HG02943 (cell line): Measurements from ENCODE around the gene JARID2.

Experiments used
- ATAC-seq: cut with Tn5 transposase; IDR thresholded peaks from one replicate; pipeline ENCODE4 v1.9.1; 2021; ENCODE audit warnings: mild to moderate bottlenecking, low read depth, moderate library complexity; ENCODE audit not compliant: unreplicated experiment

Gene JARID2

DNA sequence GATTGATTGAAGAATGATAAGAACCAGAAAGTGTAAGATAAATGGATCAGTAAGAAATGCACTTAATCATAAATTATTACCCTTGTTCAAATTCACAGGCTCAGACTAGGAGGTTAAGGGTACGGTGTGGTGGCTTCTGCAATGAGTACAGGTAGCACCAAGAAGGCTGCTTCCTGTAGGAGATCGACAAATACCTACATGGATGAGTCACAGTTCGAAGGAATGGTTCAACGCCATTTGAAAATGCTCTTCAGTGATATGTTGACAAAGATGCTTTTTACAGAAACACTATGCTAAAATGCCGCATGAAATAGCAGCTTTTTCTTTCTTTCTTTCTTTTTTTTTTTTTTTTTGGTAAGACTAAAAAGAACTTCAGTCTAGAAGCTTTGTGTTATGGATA lies 300.7 kb downstream of the JARID2 start:
- ATAC-seq, result no peak

DNA sequence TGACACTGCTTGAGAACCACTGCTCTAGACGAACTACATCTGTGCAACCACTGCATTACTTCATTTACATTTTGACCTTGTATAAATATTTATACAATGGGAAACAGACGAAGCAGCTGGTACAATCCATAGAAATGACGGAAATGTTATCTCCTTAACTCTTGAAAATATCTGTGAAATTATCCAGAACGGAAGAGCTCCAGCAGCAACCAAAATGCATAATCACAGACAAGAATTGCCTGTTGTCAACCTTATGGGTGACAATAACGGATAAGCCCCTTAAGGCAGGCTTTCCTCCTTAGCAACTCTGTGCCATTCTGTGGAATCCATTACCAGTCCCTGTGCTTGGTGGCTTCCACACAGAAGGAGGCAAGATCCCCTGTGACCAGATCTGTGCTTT lies 301.5 kb downstream of the JARID2 start:
- ATAC-seq, result no peak

DNA sequence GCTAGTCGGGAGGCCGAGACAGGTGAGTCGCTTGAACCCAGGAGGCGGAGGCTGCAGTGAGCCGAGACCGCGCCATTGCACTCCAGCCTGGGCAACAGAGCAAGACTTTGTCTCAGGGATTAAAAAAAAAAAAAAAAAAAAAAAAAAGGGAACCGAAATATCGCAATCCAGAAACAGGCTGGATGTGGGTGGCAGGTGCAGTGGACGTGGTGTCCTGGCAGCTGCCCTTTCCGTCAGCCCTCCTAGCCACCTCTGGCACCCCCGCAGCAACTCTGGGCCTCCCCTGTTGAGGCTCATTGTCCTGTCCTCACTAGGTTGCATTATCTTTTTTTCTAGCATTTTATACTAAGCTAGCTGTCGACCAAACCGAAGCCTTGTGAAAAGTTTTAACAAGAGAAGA lies 303.5 kb downstream of the JARID2 start:
- ATAC-seq, result no peak

DNA sequence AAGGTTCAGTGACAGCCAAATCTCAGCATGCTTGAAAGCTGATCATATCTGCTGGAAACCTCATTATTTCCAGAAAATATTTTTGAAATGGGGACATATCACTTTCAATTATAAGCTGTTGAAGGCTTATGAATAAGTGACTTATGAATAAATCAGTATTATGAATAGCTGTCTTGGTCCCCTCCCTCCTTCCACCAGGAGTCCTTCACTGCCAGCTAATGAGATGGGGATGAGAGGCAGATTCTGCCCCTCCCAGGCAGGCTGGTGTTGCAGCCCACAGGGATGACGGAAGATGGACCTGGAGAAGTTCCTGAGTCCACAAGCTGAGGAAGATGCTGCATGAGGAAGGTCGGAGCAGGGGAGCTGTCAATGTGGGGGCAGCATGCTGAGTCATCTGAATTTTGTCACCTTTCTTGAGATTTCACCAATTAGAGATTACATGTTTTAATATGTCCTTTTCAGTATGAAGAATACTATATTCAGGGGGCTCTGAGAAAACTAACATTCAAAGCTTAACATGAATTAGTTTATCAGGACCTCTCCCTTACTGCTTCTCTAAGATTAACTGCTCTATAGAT lies 304.8 kb downstream of the JARID2 start:
- ATAC-seq, result no peak

- no peak for ATAC-seq
These were observed 305.4 kb downstream of the JARID2 start for GRCh38 chr6:15551262-15551661.

GRCh38 chr6:15551798-15552197 lies 305.9 kb downstream of the JARID2 start:
- ATAC-seq, result no peak

DNA sequence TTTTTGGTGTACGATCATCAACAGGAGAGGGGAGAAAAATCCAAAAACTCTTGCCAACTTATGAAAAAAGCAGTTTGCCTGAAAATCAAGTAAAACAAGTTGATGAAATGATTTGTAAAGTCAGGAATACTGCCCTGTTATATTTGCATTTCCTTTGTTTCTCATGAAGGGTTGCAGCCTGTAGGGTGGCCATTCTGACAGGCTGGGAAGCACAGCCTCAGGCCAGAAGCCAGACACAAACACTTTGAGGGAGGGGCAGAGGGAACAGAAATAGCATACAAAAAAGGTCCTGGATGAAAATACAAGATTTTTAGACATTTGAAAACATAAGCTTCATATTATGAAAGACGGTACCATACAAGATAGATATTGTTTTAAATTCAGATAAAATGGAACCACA lies 307.2 kb downstream of the JARID2 start:
- ATAC-seq, result no peak

GRCh38 chr6:15553736-15554294 lies 307.9 kb downstream of the JARID2 start:
- ATAC-seq, result no peak

DNA sequence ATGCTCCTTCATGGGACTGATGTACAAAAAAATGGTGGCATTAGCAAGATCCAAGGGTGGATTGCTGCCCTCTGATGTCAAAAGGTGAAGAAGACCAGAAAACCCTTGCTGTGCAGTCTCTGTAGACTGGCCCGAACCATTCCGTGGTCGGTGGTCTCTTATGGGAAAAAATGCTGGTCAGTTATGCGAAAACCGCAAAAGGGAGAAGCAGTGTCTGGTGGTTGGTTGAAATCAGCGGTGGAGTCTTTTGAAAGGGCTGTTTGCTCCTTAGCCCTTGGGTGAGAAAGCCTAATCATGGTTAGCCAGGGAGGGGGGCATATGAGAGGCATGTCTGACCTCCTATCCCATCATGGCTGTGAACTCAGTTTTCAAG lies 308.8 kb downstream of the JARID2 start:
- no peak for ATAC-seq

GRCh38 chr6:15555101-15556038 lies 309.5 kb downstream of the JARID2 start:
- ATAC-seq, result no peak

DNA sequence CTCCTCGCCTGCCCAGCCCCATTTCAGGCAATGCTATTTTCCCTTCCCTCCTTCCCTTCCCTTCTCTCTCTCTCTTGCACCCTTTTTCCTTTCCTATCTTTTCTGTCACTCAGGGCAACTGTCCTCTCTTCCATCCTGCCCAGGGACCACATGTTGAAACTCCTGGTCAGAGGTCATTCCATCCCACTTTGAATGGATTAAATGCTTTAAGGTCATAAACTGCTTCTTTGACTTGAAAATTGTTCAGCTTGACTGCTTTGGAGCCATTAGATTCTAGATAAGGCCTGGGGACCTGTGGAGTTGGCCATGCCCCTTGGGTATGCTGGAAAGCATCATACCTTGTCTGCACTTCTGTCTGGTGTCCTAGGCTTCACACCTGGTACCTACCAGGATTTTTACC lies 310.8 kb downstream of the JARID2 start:
- ATAC-seq, result no peak

GRCh38 chr6:15557174-15557573 lies 311.3 kb downstream of the JARID2 start:
- no peak for ATAC-seq

GRCh38 chr6:15560713-15561112 lies 314.8 kb downstream of the JARID2 start:
- ATAC-seq, result no peak

- no peak for ATAC-seq
These were observed 315.8 kb downstream of the JARID2 start for GRCh38 chr6:15561447-15562199.

- ATAC-seq, result no peak
These were observed 317.1 kb downstream of the JARID2 start for GRCh38 chr6:15562977-15563376.

DNA sequence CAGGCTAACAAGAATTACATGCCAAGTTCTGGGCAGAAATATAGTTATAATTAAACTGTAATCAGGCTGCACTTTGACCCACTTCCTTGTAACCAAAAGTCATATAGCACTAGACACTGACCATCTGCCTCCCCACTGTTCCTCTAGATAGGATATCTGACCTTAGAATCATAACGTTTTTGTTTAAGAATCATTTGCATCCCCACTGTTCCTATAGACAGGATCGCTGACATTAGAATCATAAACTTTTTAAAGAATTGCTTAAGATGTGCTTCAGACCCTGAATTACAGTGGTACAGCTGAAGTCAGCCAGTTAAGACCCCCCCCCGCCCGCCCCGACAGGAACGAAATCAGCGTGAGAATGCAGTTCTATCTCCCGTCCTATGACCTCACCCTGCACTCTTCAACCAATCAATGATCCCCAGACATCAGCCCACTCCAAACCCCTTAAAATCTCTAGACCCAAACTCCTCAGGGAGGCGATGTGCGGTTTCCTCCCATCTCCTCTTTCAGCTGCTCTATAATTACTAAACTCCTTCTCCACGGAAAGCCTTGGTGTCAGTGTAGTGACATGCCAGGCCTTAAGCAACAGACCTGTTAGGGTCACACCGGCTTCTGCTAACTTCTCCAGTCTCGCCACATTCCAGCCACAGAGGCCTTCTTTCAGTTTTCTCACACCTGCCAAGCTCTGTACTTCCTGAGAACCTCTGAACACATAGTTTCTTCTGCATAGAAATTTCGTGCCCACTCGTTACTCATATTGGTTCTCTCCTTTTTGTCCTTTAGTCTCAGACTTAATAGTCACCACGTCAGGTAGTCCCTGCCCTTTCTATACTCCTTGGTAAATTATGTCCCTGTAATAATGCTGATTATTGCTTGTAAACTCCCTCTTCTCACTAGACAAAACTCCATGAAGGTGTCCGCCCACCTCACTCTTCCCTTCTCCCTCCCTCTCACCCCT lies 323.4 kb downstream of the JARID2 start:
- ATAC-seq, result no peak

DNA sequence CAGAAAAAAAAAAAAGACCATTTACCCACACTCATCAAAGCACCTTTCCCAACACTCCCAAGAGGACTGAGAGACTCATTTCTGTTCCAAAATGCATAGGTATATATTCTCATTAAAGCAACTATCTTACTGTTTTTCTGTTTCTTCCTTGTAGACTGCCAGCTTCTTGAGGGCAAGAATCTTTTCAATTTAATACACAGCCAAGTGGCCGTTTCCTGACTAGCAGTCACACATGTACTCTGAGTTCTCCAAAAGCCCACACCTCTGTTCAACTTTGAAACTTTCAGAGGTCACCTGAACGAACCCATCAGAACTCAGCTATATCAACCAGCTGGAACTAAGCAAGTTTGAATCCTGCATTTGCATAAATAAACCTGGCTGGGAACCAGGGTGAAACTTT lies 324.3 kb downstream of the JARID2 start:
- ATAC-seq, result no peak
